H1 (cell line): Measurements from ENCODE around the gene YEATS4. TPM values are rescaled to one million over a fixed set of nuclear protein-coding genes. Genes with fewer than 3 reads are reported as not detected.

Experiments
- CTCF ChIA-PET: fragments of 300-600 bp; sonication (Branson Sonifier 250); formaldehyde crosslinking; loops from one replicate; lab custom pipeline; 2021; ENCODE audit not compliant: partially characterized antibody; lab: Charles Lee
- POLR2A ChIA-PET: fragments of 300-600 bp; sonication (Branson Sonifier 250); formaldehyde crosslinking; loops from one replicate; lab custom pipeline; 2021; ENCODE audit warnings: inconsistent platforms; ENCODE audit not compliant: partially characterized antibody; lab: Charles Lee
- DNase-seq, 2 experiments: peaks; one replicate each; pipeline versions ENCODE4 v3.0.0 to v3.0.0-alpha.2; 2010 to 2022; ENCODE audit warnings: low spot score in 2 of 2, low read depth in 1 of 2, mixed read lengths in 1 of 2
- FAIRE-seq: peaks from 2 replicates; lab custom pipeline; 2011; peaks lifted over from hg19 to GRCh38; lab: Jason Lieb, UNC
- H2AFZ ChIP-seq: 2 replicates; pipeline ENCODE4 v1.8.1; 2012; ENCODE audit warnings: low read length, inconsistent platforms
- H2AK5ac ChIP-seq: 2 replicates; pipeline ENCODE4 v1.6.1; 2013; ENCODE audit warnings: low read depth, low read length
- H2BK120ac ChIP-seq: replicated peaks from 2 replicates; pipeline ENCODE3; 2013; ENCODE audit warnings: low read depth, low read length, inconsistent platforms
- H2BK12ac ChIP-seq: 2 replicates; pipeline ENCODE4 v1.6.1; 2013; ENCODE audit warnings: low read depth, low read length
- H2BK15ac ChIP-seq: 2 replicates; pipeline ENCODE4 v1.6.1; 2013; ENCODE audit warnings: low read length
- H2BK20ac ChIP-seq: 2 replicates; pipeline ENCODE4 v1.6.1; 2013; ENCODE audit warnings: low read length
- H2BK5ac ChIP-seq: 2 replicates; pipeline ENCODE4 v1.6.1; 2013; ENCODE audit warnings: low read depth, low read length
- H3K14ac ChIP-seq: 2 replicates; pipeline ENCODE4 v1.6.1; 2013; ENCODE audit warnings: inconsistent platforms; ENCODE audit not compliant: insufficient read length
- H3K18ac ChIP-seq: 2 replicates; pipeline ENCODE4 v1.6.1; 2013; ENCODE audit warnings: low read length; ENCODE audit errors: extremely low read depth
- H3K23ac ChIP-seq: 2 replicates; pipeline ENCODE4 v1.6.1; 2013; ENCODE audit warnings: inconsistent platforms; ENCODE audit not compliant: insufficient read length
- H3K23me2 ChIP-seq: 2 replicates; pipeline ENCODE4 v1.6.1; 2013; ENCODE audit warnings: low read depth, low read length
- H3K27ac ChIP-seq: 2 replicates; pipeline ENCODE4 v1.6.1; 2011; ENCODE audit warnings: low read depth, low read length, inconsistent platforms
- H3K27me3 ChIP-seq, 4 experiments: replicated peaks in 1 of 4; 1 replicate in 1 of 4; 2 replicates in 3 of 4; pipeline versions ENCODE4 v1.6.1 to v1.8.1; 2011 to 2013; ENCODE audit warnings: low read length in 3 of 4, mild to moderate bottlenecking in 3 of 4, inconsistent platforms in 2 of 4, mixed read lengths in 2 of 4, moderate library complexity in 1 of 4; ENCODE audit not compliant: control insufficient read depth in 3 of 4, insufficient read depth in 3 of 4; ENCODE audit errors: extremely low read depth in 1 of 4
- H3K36me3 ChIP-seq, 4 experiments: 2 replicates each; pipeline versions ENCODE4 v1.6.1 to v1.8.1; 2011 to 2013; ENCODE audit warnings: mild to moderate bottlenecking in 4 of 4, low read length in 3 of 4, moderate library complexity in 2 of 4, control low read depth in 1 of 4, inconsistent platforms in 1 of 4; ENCODE audit not compliant: insufficient read depth in 4 of 4, control insufficient read depth in 2 of 4
- H3K4ac ChIP-seq: replicated peaks from 2 replicates; pipeline ENCODE3; 2013; ENCODE audit warnings: low read length, low read depth, mixed read lengths, inconsistent platforms; ENCODE audit not compliant: insufficient read length
- H3K4me1 ChIP-seq, 4 experiments: replicated peaks in 1 of 4; 1 replicate in 1 of 4; 2 replicates in 3 of 4; pipeline versions ENCODE4 v1.6.1 to v1.8.1; 2011 to 2013; ENCODE audit warnings: low read length in 3 of 4, inconsistent platforms in 2 of 4, mixed read lengths in 1 of 4; ENCODE audit not compliant: insufficient read depth in 4 of 4, control insufficient read depth in 3 of 4
- H3K4me2 ChIP-seq, 2 experiments: 2 replicates each; pipeline versions ENCODE4 v1.6.1 to v1.8.1; 2011 to 2013; ENCODE audit warnings: low read depth in 2 of 2, low read length in 2 of 2, control low read depth in 1 of 2, inconsistent platforms in 1 of 2, mild to moderate bottlenecking in 1 of 2; ENCODE audit not compliant: insufficient read depth in 1 of 2
- H3K4me3 ChIP-seq, 4 experiments: fragments of 200-600, 300-600 bp in 1 of 4; sonication (generic), shearing (Covaris generic), sonication (Bioruptor Twin) in 1 of 4; 2 replicates each; pipeline versions ENCODE4 v1.5.1 to v1.8.1; 2011 to 2016; ENCODE audit warnings: low read length in 4 of 4, low read depth in 3 of 4, control low read depth in 2 of 4, inconsistent platforms in 2 of 4, mild to moderate bottlenecking in 2 of 4, mixed read lengths in 1 of 4, moderate library complexity in 1 of 4; ENCODE audit not compliant: insufficient read depth in 2 of 4; ENCODE audit errors: extremely low read depth in 1 of 4
- H3K56ac ChIP-seq: replicated peaks from 2 replicates; pipeline ENCODE3; 2013; ENCODE audit warnings: low read depth, mild to moderate bottlenecking, mixed read lengths, low read length, inconsistent platforms; ENCODE audit not compliant: insufficient read length
- H3K79me1 ChIP-seq: 2 replicates; pipeline ENCODE4 v1.6.1; 2013; ENCODE audit warnings: low read depth, low read length, control low read depth
- H3K79me2 ChIP-seq, 2 experiments: 2 replicates each; pipeline versions ENCODE4 v1.6.1 to v1.8.1; 2012 to 2013; ENCODE audit warnings: low read length in 2 of 2, mild to moderate bottlenecking in 2 of 2, inconsistent platforms in 1 of 2; ENCODE audit not compliant: insufficient read depth in 2 of 2, control insufficient read depth in 1 of 2
- H3K9ac ChIP-seq, 4 experiments: replicated peaks in 1 of 4; 1 replicate in 1 of 4; 2 replicates in 3 of 4; pipeline versions ENCODE4 v1.6.1 to v1.8.1; 2011 to 2013; ENCODE audit warnings: low read depth in 3 of 4, low read length in 3 of 4, control low read depth in 2 of 4, mild to moderate bottlenecking in 2 of 4, moderate library complexity in 2 of 4, inconsistent platforms in 1 of 4; ENCODE audit errors: extremely low read depth in 1 of 4
- H3K9me3 ChIP-seq, 2 experiments: 2 replicates each; pipeline versions ENCODE4 v1.6.1 to v1.8.1; 2012 to 2013; ENCODE audit warnings: mild to moderate bottlenecking in 2 of 2, moderate library complexity in 2 of 2, control low read depth in 1 of 2, inconsistent platforms in 1 of 2, low read depth in 1 of 2, low read length in 1 of 2, mixed read lengths in 1 of 2; ENCODE audit not compliant: insufficient read depth in 2 of 2
- H4K20me1 ChIP-seq, 2 experiments: replicated peaks in 1 of 2; 2 replicates each; pipeline versions ENCODE3 to v1.8.1; 2011 to 2013; ENCODE audit warnings: inconsistent platforms in 2 of 2, low read length in 2 of 2, mild to moderate bottlenecking in 1 of 2; ENCODE audit not compliant: insufficient read depth in 2 of 2, control insufficient read depth in 1 of 2
- H4K5ac ChIP-seq: 2 replicates; pipeline ENCODE4 v1.6.1; 2013; ENCODE audit warnings: low read length, low read depth, mixed read lengths, inconsistent platforms; ENCODE audit not compliant: insufficient read length
- H4K8ac ChIP-seq: 2 replicates; pipeline ENCODE4 v1.8.0; 2013; ENCODE audit warnings: mild to moderate bottlenecking, moderate library complexity, low read length, inconsistent platforms; ENCODE audit not compliant: insufficient read depth; ENCODE audit errors: extremely low read depth
- H4K91ac ChIP-seq: replicated peaks from 2 replicates; pipeline ENCODE3; 2013; ENCODE audit warnings: low read length, mixed read lengths, inconsistent platforms; ENCODE audit not compliant: insufficient read length
- CEBPB ChIP-seq: IDR thresholded peaks from 2 replicates; pipeline ENCODE4 v1.6.1; 2012; ENCODE audit warnings: low read depth, low read length
- CHD2 ChIP-seq: IDR thresholded peaks from 2 replicates; pipeline ENCODE4 v1.6.1; 2012; ENCODE audit warnings: low read length, improper control_type of control experiment
- HDAC6 ChIP-seq: IDR thresholded peaks from one replicate; pipeline ENCODE4 v1.7.1; 2012; ENCODE audit warnings: low read depth, mild to moderate bottlenecking, inconsistent platforms, low read length, moderate library complexity
- KDM1A ChIP-seq: fragments of 200-600, 300-600 bp; sonication (generic); IDR thresholded peaks from 2 replicates; pipeline ENCODE4 v1.7.1; 2016; ENCODE audit warnings: mild to moderate bottlenecking, low read length, borderline replicate concordance
- KDM4A ChIP-seq: IDR thresholded peaks from one replicate; pipeline ENCODE4 v1.7.1; 2012; ENCODE audit warnings: low read depth, mild to moderate bottlenecking, moderate library complexity, low read length, inconsistent platforms; ENCODE audit not compliant: severe bottlenecking
- NRF1 ChIP-seq: IDR thresholded peaks from 2 replicates; pipeline ENCODE4 v1.6.1; 2011; ENCODE audit warnings: mild to moderate bottlenecking, low read depth, low read length, improper control_type of control experiment
- POU5F1 ChIP-seq: IDR thresholded peaks from 2 replicates; pipeline ENCODE4 v1.6.1; 2011; ENCODE audit warnings: low read depth, mild to moderate bottlenecking, low read length, moderate library complexity
- RXRA ChIP-seq: IDR thresholded peaks from 2 replicates; pipeline ENCODE4 v1.6.1; 2011; ENCODE audit warnings: low read depth, mild to moderate bottlenecking, low read length, moderate library complexity; ENCODE audit not compliant: insufficient read depth
- SP2 ChIP-seq: IDR thresholded peaks from 2 replicates; pipeline ENCODE4 v1.6.1; 2012; ENCODE audit warnings: mild to moderate bottlenecking, low read length, inconsistent platforms
- TAF7 ChIP-seq: optimal IDR thresholded peaks from 2 replicates; pipeline ENCODE3; 2011; ENCODE audit warnings: low read depth, mild to moderate bottlenecking, inconsistent platforms, low read length, moderate library complexity, borderline replicate concordance
- USF2 ChIP-seq: IDR thresholded peaks from 2 replicates; pipeline ENCODE4 v1.6.1; 2011; ENCODE audit warnings: low read length, improper control_type of control experiment
- WGBS, 2 experiments: shearing (Covaris generic) in 1 of 2; methylation state at CpG; one replicate each; pipeline versions ENCODE4 v1.1.6 to v1.1.7; 2013 to 2015; ENCODE audit warnings: low lambda C conversion rate in 2 of 2, mixed read lengths in 2 of 2, inconsistent platforms in 1 of 2, low coverage in 1 of 2, missing lambda C conversion rate in 1 of 2; ENCODE audit not compliant: insufficient replicate concordance in 2 of 2, insufficient coverage in 1 of 2, insufficient read length in 1 of 2; ENCODE audit errors: extremely low coverage in 1 of 2, missing lambda C conversion rate in 1 of 2; 5-methylcytosine and 5-hydroxymethylcytosine counted together
- polyA plus RNA-seq, 7 experiments: library from polyadenylated mRNA; depleted of rRNA in 3 of 7; stranded (reverse) in 5 of 7; unstranded in 2 of 7; fragments of >200 nt in 5 of 7; fragments of 200-250 nt in 2 of 7; gene quantifications; 1 replicate in 5 of 7; 2 replicates in 1 of 7; 4 replicates in 1 of 7; pipeline versions ENCODE4 v1.2.1 to v1.2.3, GENCODE V29; 2011 to 2013; ENCODE audit warnings: missing spikeins in 2 of 7, mixed read lengths in 2 of 7
- total RNA-seq: library from RNA; stranded (reverse); fragmentation: NEBNext Ultra II Directional; extraction: Animal tissue kit (Norgen Biotek cat#: 25700); gene quantifications from 2 replicates; pipeline ENCODE4 v1.2.1, GENCODE V29; 2021
- TF ChIP-seq, protein P1 (sequence below): IDR thresholded peaks from 2 replicates; pipeline ENCODE4 v1.6.1; 2012; ENCODE audit warnings: inconsistent platforms

The YEATS4 gene
- total and polyA plus RNA-seq, 2 of the 8 experiments (the other 6 are each of a cell fraction or from before 2014, with no cell fraction given), result 25.7 to 32.5 TPM

DNA sequence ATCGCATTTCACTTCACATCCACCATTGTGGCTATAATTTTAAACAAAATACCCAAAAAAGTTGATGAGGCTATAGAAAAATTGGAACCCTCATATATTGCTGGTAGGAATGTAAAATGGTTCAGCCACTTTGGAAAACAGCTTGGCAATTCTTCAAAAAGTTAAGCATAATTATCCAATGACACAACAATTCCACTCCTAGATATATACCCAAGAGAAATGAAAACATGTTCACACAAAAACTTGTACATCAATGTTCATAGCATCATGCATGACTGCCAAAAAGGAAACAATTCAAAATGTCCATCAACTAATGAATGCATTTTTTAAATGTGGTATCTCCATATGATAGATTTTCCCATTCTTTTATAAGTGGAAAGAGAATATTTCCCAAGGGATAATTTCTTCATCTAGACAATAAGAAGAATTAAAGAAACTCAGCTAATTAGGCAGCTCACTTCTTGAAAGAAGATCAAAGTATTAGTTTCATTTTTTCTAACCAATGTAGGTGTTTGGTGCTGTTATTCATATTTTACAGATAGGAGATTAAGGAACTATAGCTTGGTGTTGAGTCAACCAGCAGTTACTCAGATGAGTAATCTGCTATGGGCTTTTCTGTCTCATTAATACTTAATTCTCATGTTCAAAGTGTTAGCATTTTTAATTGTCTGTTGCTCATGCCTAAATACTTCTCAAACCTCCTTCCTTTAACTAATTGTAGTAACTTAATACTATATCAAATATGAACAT lies 32.8 kb downstream of the YEATS4 start:
- H4K5ac ChIP-seq, result no peak overlapping the region
- H3K56ac ChIP-seq, result no peak overlapping the region
- ChIA-PET CTCF (interaction anchor here (0.8 to 3.9 kb wide), 2 partner anchors 14 to 178 kb away, joined by 3 to 15 read pairs; no protein-coding TSS in a partner anchor), POLR2A (no interaction called here)
- no peak overlapping the region for H3K4ac ChIP-seq
- H2BK12ac ChIP-seq, result no peak overlapping the region
- H3K23me2 ChIP-seq, result no peaks in the 10 kb centered on the region
- no peak overlapping the region for H3K4me2 ChIP-seq
- 93% methylated on average over 1 of the region's 1 CpG; no CpG with 5 or more reads in 1 of the 2 experiments for WGBS, 2 experiments
- no peak overlapping the region for H2AFZ ChIP-seq
- no peak overlapping the region for H3K23ac ChIP-seq
- no peak overlapping the region for H3K9ac ChIP-seq
- H4K20me1 ChIP-seq, result no peaks in the 10 kb centered on the region
- H3K79me2 ChIP-seq, result no peaks in the 10 kb centered on the region
- H3K4me3 ChIP-seq, result no peak overlapping the region
- H4K91ac ChIP-seq, result no peak overlapping the region
- FAIRE-seq (no peak), DNase-seq (no peak)
- no peak overlapping the region for H2BK15ac ChIP-seq
- no peak overlapping the region for H3K18ac ChIP-seq
- H3K9me3 ChIP-seq, result no peaks in the 10 kb centered on the region; a peak in 1 of 4 replicates
- no peak overlapping the region for H2BK120ac ChIP-seq
- H2BK5ac ChIP-seq, result no peak overlapping the region
- no peak overlapping the region for H2AK5ac ChIP-seq
- no peaks in the 10 kb centered on the region for H3K4me1 ChIP-seq
- no peak overlapping the region for H3K27ac ChIP-seq
- H4K8ac ChIP-seq, result no peak overlapping the region
- H2BK20ac ChIP-seq, result no peak overlapping the region
- H3K27me3 ChIP-seq, result peaks cover 0 to 2% (median 0%) of the 10 kb centered on the region in 4 experiments; a peak in 1 of 7 replicates
- H3K79me1 ChIP-seq, result no peaks in the 10 kb centered on the region
- H3K14ac ChIP-seq, result no peak overlapping the region
- H3K36me3 ChIP-seq, result peaks cover 0 to 12% (median 3%) of the 10 kb centered on the region in 4 experiments; a peak in 3 of 8 replicates
- TF ChIP-seq, protein P1, sequence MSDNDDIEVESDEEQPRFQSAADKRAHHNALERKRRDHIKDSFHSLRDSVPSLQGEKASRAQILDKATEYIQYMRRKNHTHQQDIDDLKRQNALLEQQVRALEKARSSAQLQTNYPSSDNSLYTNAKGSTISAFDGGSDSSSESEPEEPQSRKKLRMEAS, result no peak
- no peak for TF ChIP-seq KDM1A
- TF ChIP-seq TAF7, result no peak
- no peak for TF ChIP-seq CHD2
- no peak for TF ChIP-seq USF2
- TF ChIP-seq RXRA, result no peak
- no peak for TF ChIP-seq POU5F1
- TF ChIP-seq CEBPB, result no peak
- no peak for TF ChIP-seq NRF1
- TF ChIP-seq KDM4A, result no peak
- TF ChIP-seq SP2, result no peak
- TF ChIP-seq HDAC6, result no peak
